ENCODE data around the gene SST.

Gene SST

GRCh38 chr3:187669675-187670504 lies at the start of gene SST:
Gene SST, minus strand, starts transcription at chr3:187670394. Its CDS starts 103 bp downstream, at chr3:187670291.
- DNase-seq = no peak

DNA sequence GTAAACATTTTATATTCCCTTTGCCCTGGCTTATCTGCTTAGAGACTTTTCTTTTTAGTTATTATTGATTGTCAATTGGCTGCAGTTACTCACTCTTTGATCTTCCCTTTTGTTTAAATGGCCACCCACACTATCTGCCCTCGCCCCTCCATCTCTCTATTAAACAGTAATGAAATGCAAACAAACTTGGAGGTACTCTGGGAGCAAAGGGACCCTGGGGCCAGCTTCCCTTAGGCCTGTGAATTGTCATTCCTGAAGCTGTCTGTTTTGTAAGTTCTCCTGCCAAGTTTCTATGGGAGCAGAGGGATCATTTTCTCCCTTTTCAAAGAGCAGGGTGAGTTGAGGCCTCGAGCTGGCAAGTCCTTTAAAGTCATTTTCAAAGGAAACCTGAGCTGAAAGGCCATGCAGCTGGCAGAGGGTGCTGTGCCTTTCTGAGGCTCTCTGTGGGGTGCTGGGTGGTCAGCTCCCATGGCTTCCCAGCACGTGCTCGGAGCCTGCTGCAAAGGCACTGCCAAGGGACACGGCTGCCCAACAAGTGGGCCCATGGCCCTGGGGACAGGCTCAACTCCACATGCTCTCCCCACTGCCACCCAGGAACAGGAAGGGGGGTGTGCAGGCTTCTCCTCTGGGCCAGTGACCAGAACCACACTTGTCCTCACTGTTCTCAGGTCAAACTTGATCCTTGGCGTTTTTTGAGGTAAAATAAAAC lies 49.6 kb upstream of the SST start:
- peak; percentile 56 to 72 for DNase-seq

- no peak for DNase-seq
Observed at GRCh38 chr3:187718802-187719201, 48.6 kb upstream of the SST start.

DNA sequence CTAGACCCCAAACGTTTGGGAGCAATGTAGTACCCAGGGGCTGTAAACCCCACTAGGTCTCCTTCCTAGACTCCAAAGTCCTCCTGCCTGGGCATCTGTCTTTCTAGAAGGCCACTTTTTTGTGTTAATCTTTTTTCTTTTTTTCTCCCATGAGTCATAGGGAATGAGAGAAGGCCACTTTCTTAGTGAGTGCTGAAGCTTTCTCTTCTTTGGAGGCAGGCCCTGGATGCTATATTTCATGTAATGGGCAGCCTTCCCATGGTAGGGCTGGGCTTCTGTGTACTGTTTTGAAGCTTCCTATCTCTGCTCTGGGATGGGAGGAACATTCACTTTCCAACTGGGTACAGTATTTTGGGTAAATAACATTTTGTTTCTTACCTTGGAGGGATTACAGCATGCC lies 47.4 kb upstream of the SST start:
- no peak for DNase-seq

DNA sequence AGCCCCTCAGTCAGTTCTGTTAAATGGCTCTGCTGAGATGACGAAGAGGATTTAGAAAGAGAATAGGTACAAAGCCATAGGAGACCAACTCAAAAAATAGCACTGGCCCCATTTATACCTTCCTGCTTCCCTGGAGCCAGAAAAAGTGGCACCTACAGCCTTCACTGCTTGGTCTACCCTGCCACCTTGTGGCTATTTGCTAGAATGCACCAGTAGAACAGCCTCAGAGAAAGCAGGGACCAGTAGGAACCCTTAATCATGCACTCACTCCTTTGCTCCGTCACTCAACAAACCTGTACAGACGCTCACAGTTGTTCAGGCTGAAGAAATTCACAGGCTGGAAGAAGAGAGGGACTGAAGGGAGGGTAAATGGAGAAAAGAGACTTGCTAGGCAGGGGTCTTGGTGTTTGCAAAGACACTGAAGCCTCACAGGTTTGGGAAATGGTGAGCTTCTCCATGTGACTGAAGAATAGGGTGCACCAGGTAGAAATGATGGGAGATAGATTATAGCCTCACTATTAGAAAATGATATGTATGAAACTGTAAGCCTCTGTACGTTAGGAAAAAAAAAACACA lies 44.3 kb upstream of the SST start:
- peak; percentile 83 to 85 for DNase-seq

DNA sequence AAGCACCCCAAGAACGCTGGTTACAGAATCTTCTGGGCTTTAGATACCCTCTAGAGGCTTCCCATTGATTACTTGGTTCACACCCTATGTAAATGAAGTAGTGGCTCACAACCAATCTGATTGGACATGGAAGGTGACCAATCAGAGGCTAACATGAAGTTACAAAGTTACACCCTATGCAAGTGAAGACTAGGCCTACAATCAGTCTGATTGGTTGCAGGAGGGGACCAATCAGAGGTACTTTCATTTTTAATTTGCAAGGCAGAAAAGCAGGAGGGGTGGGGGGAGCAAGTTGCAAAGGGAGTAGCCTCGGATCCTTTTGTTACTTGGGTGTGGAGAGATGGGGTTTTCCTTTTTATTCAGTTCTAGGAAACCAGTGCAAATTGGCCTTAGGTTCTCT lies 43.3 kb upstream of the SST start:
- peak in 1 of 2 experiments; percentile 18 for DNase-seq

DNA sequence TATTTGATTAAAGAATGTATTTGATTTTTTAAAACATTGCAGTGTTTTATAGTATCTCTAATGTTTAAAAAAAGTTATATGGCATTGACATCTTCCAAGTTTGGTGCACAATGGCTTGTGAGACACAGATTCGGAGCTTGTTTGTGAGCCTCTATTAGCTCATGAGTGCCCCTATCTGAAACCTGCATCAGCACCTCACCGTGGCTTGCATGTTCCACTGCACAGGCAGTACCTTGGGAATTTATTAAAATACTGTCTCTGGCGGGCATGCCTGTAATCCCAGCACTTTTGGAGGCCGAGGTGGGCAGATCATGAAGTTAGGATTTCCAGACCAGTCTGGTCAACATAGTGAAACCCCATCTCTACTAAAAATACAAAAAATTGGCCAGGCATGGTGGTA lies 39.0 kb upstream of the SST start:
- no peak for DNase-seq

DNA sequence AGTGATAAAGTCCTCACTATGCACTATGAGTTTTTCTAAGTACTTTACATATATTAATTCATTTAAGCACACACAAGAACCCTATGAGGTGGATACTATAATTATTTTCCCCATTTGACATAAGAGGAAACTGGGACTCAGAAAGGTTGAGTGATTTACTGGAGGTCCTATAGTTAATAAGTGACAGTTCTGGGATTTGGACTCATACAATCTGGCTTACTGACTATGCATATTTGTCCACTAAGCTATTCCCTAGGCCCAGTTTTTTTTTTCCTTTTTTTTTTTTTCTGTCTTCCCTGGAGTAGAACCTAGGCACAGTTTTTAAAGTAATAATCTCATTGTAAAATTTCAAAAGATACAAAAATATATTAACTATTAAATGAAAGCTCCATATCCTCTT lies 38.5 kb upstream of the SST start:
- no peak for DNase-seq

DNA sequence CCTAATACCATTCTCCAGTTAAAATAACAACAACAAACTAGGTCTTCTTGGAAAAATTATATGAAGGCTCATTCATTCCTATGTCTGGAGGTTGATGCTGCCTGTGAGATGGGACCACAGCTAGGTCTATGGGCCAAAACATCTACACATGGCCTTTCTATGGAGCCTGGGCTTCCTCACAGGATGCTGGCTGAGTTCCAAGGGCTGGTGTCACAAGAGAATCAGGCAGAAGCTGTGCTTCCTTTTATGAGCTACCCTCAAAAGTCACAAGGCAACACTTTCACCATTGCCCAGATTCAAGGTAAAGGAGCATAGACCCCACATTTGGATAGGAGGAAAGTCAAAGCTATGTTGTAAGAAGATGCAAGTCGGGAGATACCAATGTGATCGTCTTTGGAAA lies 36.8 kb upstream of the SST start:
- DNase-seq = no peak

DNA sequence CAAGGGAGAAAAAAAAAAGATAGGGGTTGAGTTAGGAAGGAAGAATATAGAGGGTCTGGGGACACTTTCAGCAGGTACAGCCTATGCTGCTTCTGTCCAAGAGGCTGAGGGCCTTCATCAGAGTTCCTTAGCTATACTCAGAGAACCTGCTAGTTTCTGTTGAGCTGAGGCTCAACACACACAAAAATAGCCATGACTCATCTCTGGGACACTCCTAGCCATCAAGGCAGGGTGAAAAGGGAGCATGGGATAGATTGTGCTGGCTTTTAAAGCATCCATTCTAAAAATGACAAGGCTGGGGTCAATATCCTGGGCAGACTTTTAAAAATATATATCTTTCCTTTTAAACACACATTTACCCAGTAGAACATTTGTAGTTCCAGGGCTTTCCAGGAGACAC lies 35.0 kb upstream of the SST start:
- DNase-seq = no peak

DNA sequence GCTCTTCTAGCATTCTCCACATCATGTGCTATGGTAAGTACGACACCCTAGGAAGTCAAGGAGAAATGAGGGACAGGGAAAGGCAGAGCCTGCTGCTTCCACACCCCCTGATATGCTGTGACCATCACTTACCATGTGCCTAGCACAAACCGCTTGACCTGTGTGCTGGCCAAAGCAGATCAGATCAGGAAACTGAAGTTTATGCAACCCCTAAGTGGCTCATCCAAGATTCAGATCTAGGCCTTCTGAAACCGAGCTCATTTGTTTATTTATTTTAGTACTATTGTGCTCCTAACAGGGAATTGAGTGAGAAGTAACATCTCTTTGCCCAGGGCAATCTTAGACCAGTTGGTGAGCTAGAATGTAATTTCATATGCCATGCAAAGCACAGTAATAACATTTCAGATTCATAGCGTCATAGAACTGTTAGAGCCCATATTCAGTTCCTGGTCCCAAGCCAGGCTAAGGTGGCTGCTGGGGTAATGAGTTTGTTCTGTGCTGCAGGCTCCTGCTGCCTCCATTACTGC lies 32.4 kb upstream of the SST start, which contains the start of gene RTP2:
Gene RTP2 (minus strand): TSS at position 51 of the 527 bp plus-strand sequence. CDS start 429 bp downstream, outside the sequence.
- DNase-seq = no peak

DNA sequence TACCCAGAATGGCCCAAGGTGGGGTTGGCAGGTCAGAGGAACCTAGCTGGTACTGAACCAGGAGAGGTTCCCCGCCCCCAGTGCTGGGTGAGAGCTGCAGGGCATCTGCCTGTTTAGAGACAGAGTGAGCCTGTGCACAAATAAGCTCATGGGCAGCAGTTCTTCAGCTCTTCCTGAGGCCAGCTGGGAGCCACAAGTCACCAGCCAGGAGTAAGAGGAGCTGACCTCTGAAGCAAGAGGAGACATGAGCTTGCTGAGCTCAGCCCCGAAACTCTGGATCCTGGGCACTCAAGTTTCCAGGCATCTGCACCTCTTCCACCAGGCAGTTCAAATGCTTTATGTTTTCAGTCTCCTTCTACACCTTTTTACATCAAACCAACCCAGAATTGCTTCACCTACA lies 30.1 kb upstream of the SST start:
- DNase-seq = no peak

DNA sequence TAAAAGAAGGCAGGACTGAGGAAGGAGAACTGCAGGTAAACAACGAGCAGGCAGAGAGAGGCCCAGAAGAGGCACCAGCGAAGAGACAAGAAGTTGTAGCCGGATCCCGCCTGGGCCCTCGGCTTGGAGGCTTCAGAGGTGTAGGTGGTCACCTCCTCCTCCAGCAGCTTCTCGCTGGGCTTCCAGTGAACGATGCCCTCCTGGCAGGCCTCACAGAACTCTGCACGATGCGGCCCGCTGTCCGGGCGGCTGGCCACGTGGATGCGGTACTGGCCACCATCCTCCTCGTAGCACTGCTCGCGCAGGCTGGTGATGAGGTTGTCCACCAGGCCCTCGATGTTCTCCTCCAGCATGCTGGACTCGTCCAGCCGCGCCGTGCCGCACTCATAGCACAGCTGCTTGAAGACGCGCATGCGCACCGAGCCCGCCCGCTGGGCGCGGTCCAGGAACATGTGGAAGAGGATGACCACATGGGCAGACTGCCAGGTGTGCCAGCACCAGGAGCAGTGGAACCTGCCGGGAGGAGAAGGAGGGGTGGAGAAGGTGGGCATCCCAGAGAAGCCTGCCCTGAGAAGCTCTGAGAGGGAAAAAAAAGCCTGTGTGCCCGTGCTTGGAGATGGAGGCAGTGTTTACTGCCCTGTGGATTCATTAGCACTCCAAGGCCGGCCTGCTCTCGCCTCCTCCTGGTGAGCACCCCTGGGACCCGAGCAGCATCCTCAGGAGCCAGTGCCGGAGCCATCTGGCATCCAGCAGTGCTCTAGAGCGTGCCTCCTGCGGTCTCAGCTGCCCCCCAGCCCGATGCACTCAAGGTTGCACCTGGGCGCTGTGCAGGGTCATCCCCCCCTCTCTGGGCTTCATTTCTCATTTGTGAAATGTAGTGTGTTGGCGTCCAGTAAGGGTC lies 28.6 kb upstream of the SST start:
- DNase-seq = peak in 1 of 2 experiments; percentile 17

GRCh38 chr3:187696021-187696420 lies 25.8 kb upstream of the SST start:
- DNase-seq = no peak

- no peak for DNase-seq
Observed at GRCh38 chr3:187695449-187695848, 25.3 kb upstream of the SST start.

DNA sequence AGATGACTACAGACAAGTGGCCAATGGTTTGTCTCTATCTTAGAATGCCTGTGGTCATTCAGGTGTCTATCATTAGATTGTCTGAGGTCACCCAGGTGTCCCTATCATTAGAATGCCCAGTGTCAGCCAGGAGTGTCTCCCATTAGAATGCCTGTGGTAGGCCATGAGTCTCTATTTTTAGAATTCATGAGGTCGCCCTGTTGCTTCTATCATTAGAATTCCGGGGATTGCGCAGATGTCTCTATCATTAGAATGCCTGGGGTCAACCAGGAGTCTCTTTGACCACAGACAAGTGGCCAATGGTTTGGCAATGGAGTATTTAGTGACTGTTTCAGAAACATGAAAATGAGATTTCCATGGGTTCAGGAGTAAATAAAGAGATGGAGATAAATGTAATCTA lies 24.6 kb upstream of the SST start:
- DNase-seq = no peak

DNA sequence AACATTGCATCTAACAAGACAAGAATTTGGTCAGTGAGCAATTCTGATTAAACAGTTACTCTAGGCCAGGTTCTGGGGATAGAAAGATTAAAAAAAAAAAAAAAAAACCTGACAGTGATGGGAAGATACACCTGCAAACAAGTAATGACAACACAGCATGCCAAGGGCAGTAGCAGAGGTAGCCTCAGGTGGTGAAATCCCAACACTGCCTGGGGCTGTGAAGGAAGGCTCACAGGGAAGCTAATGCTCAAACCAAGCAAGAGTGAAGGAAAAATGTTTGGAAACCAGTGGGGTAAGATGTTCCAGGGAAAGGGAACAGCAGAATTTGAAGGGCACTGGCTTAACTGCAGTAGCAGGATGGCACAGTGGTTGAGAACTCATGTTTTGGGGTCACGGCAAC lies 23.2 kb upstream of the SST start:
- no peak for DNase-seq

GRCh38 chr3:187689984-187690383 lies 19.8 kb upstream of the SST start:
- DNase-seq = no peak

DNA sequence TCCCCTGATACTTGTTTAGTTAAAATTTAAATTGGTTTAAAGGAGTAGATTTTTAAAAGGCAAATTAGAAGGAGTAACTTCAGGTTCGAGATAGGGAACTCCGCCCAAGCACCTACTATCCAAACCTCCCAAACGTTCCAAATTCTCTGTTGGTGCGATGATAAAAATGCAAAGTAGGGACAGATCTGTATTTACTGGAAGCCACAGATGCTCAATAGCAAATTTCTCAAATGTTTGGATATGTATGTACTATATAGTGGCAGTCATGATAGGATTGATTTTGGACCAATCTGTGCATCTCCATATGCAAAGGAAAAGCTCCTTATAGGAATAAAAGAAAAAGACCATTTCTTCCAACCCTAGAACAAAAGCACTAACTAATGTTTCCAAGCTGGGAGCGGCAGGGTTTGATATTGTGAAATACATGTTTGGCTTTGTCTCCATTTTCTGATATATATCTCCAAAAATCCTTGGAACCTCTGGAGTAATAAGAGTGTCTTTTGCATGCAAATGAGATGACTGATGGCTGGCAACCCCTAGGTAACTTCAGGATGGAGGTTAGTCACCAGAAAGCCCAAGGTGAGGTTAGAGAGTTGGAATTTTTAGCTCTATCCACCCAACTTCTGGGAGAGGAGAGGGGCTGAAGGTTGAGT lies 16.6 kb upstream of the SST start:
- DNase-seq = no peak

DNA sequence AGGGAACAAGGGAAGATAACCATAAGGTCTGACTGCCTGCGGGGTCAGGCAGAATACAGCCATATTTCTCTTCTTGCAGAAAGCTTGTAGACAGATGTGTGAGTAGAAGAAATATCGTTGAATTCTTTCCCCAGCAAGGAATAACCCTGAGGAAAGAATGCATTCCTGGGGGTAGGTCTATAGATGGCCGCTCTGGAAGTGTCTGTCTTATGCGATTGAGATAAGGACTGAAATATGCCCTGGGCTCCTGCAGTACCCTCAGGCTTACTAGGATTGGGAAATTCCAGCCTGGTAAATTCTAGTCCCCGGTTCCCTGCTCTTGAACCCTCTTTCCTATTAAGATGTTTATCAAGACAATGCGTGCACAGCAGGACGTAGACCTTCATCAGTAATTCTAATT lies 15.8 kb upstream of the SST start:
- DNase-seq = no peak

GRCh38 chr3:187684880-187685279 lies 14.7 kb upstream of the SST start:
- DNase-seq = no peak

DNA sequence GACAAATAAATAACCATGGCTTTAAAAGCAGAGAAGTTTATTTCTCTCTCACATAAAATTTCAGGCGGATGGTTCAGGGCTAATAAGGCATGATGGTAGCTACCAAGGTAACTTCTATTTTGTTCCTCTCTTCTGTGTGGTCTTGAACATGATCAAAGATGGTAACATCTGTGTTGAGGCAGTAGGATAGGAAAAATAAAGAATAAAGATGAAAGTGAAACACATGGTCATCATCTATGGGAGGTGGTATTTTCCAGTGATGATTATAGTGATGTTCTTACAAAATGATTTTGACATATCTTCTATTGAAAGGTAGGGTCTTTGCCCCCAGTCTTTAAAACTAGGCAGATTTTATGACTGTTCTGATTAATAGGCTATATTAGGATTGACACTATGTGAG lies 14.2 kb upstream of the SST start:
- no peak for DNase-seq
